ENCODE results near the gene CHAF1A. TPM values are rescaled to one million over a fixed set of nuclear protein-coding genes. Genes with fewer than 3 reads are reported as not detected.

Gene CHAF1A
- total and polyA plus RNA-seq, 5 experiments from 2014 or later = 1.7 to 10.9 (median 2.4) TPM

GRCh38 chr19:4423416-4424126 is 21.1 kb downstream of the CHAF1A start:
- H3K27me3 Mint-ChIP-seq = no peaks in the 10 kb centered on the region
- no peaks in the 10 kb centered on the region for H3K9me3 Mint-ChIP-seq
- no peak overlapping the region for H3K4me3 Mint-ChIP-seq
- H3K4me1 Mint-ChIP-seq = peaks cover 0 to 2% (median 0%) of the 10 kb centered on the region in 4 donors
- no peak for ATAC-seq
- H3K36me3 Mint-ChIP-seq = peaks cover 0 to 10% (median 1%) of the 10 kb centered on the region in 3 donors
- POLR2A ChIA-PET = no interaction called here
- peak overlapping the region in 1 of 10 donors; percentile 13 for H3K27ac Mint-ChIP-seq
- DNase-seq = no peak

GRCh38 chr19:4425537-4425936 is 23.1 kb downstream of the CHAF1A start:
- no peaks in the 10 kb centered on the region for H3K27me3 Mint-ChIP-seq
- H3K4me1 Mint-ChIP-seq = peaks cover 0 to 3% (median 1%) of the 10 kb centered on the region in 4 donors
- H3K9me3 Mint-ChIP-seq = no peaks in the 10 kb centered on the region
- H3K4me3 Mint-ChIP-seq = no peak overlapping the region
- ATAC-seq (no peak), DNase-seq (peak in 1 of 10 donors; percentile 52)
- H3K36me3 Mint-ChIP-seq = peaks cover 0 to 25% (median 1%) of the 10 kb centered on the region in 3 donors
- peak overlapping the region in 2 of 10 donors; percentile 17 to 34 for H3K27ac Mint-ChIP-seq
- POLR2A ChIA-PET = no interaction called here

- Mint-ChIP-seq H3K27ac (peak overlapping the region in 1 of 10 donors; percentile 34), H3K4me1 (peaks cover 0 to 17% (median 0%) of the 10 kb centered on the region in 4 donors), H3K36me3 (peaks cover 0 to 29% (median 1%) of the 10 kb centered on the region in 3 donors), H3K9me3 (no peaks in the 10 kb centered on the region), H3K27me3 (peaks cover 0 to 2% (median 0%) of the 10 kb centered on the region in 5 donors), H3K4me3 (peak overlapping the region in 1 of 10 donors; percentile 38)
- POLR2A ChIA-PET = no interaction called here
- DNase-seq (no peak), ATAC-seq (no peak)
Measured at GRCh38 chr19:4428326-4428975, 26.0 kb downstream of the CHAF1A start.

GRCh38 chr19:4429256-4429655 is 26.8 kb downstream of the CHAF1A start:
- no peak for DNase-seq
- no peak for ATAC-seq
- Mint-ChIP-seq H3K27me3 (peaks cover 0 to 2% (median 0%) of the 10 kb centered on the region in 5 donors), H3K4me3 (no peak overlapping the region), H3K4me1 (peaks cover 0 to 17% (median 0%) of the 10 kb centered on the region in 4 donors), H3K27ac (peak overlapping the region in 1 of 10 donors; percentile 34), H3K9me3 (no peaks in the 10 kb centered on the region), H3K36me3 (peaks cover 0 to 25% (median 1%) of the 10 kb centered on the region in 3 donors)
- POLR2A ChIA-PET = no interaction called here

- no peak overlapping the region for H3K4me3 Mint-ChIP-seq
- H3K27me3 Mint-ChIP-seq = peaks cover 0 to 2% (median 0%) of the 10 kb centered on the region in 5 donors
- DNase-seq (no peak), ATAC-seq (no peak)
- POLR2A ChIA-PET = no interaction called here
- H3K9me3 Mint-ChIP-seq = no peaks in the 10 kb centered on the region
- peaks cover 0 to 30% (median 1%) of the 10 kb centered on the region in 3 donors for H3K36me3 Mint-ChIP-seq
- peaks cover 0 to 17% (median 1%) of the 10 kb centered on the region in 4 donors for H3K4me1 Mint-ChIP-seq
- no peak overlapping the region for H3K27ac Mint-ChIP-seq
Measured at GRCh38 chr19:4429771-4430171, 27.3 kb downstream of the CHAF1A start.

- Mint-ChIP-seq H3K4me1 (peaks cover 0 to 17% (median 2%) of the 10 kb centered on the region in 4 donors), H3K36me3 (peaks cover 0 to 29% (median 1%) of the 10 kb centered on the region in 3 donors), H3K9me3 (no peaks in the 10 kb centered on the region), H3K27ac (no peak overlapping the region), H3K27me3 (peaks cover 0 to 2% (median 0%) of the 10 kb centered on the region in 5 donors), H3K4me3 (no peak overlapping the region)
- POLR2A ChIA-PET = no interaction called here
- no peak for DNase-seq
- ATAC-seq = no peak
Measured at GRCh38 chr19:4430760-4431159, 28.3 kb downstream of the CHAF1A start.

- H3K4me3 Mint-ChIP-seq = no peak overlapping the region
- no peak for ATAC-seq
- H3K4me1 Mint-ChIP-seq = peaks cover 0 to 17% (median 2%) of the 10 kb centered on the region in 4 donors
- no peak for DNase-seq
- H3K27ac Mint-ChIP-seq = no peak overlapping the region
- peaks cover 0 to 26% (median 1%) of the 10 kb centered on the region in 3 donors for H3K36me3 Mint-ChIP-seq
- peaks cover 0 to 2% (median 0%) of the 10 kb centered on the region in 5 donors for H3K27me3 Mint-ChIP-seq
- no peaks in the 10 kb centered on the region for H3K9me3 Mint-ChIP-seq
- POLR2A ChIA-PET = no interaction called here
Measured at GRCh38 chr19:4431296-4431695, 28.9 kb downstream of the CHAF1A start.

GRCh38 chr19:4431808-4432674 is 29.6 kb downstream of the CHAF1A start:
- H3K4me1 Mint-ChIP-seq = peaks cover 0 to 17% (median 2%) of the 10 kb centered on the region in 4 donors
- peak overlapping the region in 1 of 10 donors; percentile 51 for H3K27ac Mint-ChIP-seq
- H3K4me3 Mint-ChIP-seq = peak overlapping the region in 1 of 10 donors; percentile 68
- no peaks in the 10 kb centered on the region for H3K9me3 Mint-ChIP-seq
- ATAC-seq = no peak
- POLR2A ChIA-PET = no interaction called here
- H3K36me3 Mint-ChIP-seq = peaks cover 0 to 26% (median 1%) of the 10 kb centered on the region in 3 donors
- peak in 1 of 10 donors; percentile 4 for DNase-seq
- peaks cover 0 to 2% (median 0%) of the 10 kb centered on the region in 5 donors for H3K27me3 Mint-ChIP-seq

- peaks cover 0 to 2% (median 0%) of the 10 kb centered on the region in 5 donors for H3K27me3 Mint-ChIP-seq
- peak in 1 of 10 donors; percentile 41 for DNase-seq
- POLR2A ChIA-PET = interaction anchor here (0.7 kb wide), 1 partner anchor 107 kb away, joined by 4 read pairs; no protein-coding TSS in a partner anchor
- H3K36me3 Mint-ChIP-seq = peaks cover 0 to 26% (median 1%) of the 10 kb centered on the region in 3 donors
- no peak for ATAC-seq
- no peaks in the 10 kb centered on the region for H3K9me3 Mint-ChIP-seq
- H3K27ac Mint-ChIP-seq = peak overlapping the region in 1 of 10 donors; percentile 67
- H3K4me3 Mint-ChIP-seq = no peak overlapping the region
- peaks cover 0 to 17% (median 2%) of the 10 kb centered on the region in 4 donors for H3K4me1 Mint-ChIP-seq
Measured at GRCh38 chr19:4432918-4433506, 30.6 kb downstream of the CHAF1A start.

GRCh38 chr19:4434391-4434790 is 32.0 kb downstream of the CHAF1A start:
- POLR2A ChIA-PET = no interaction called here
- no peak overlapping the region for H3K4me3 Mint-ChIP-seq
- DNase-seq (no peak), ATAC-seq (no peak)
- no peaks in the 10 kb centered on the region for H3K9me3 Mint-ChIP-seq
- H3K27ac Mint-ChIP-seq = peak overlapping the region in 1 of 10 donors; percentile 14
- peaks cover 0 to 23% (median 1%) of the 10 kb centered on the region in 3 donors for H3K36me3 Mint-ChIP-seq
- H3K4me1 Mint-ChIP-seq = peaks cover 0 to 17% (median 2%) of the 10 kb centered on the region in 4 donors
- H3K27me3 Mint-ChIP-seq = peaks cover 0 to 2% (median 0%) of the 10 kb centered on the region in 5 donors

GRCh38 chr19:4436231-4436630 is 33.8 kb downstream of the CHAF1A start:
- DNase-seq (no peak), ATAC-seq (no peak)
- Mint-ChIP-seq H3K4me3 (no peak overlapping the region), H3K36me3 (peaks cover 0 to 12% (median 1%) of the 10 kb centered on the region in 3 donors), H3K4me1 (peaks cover 0 to 10% (median 2%) of the 10 kb centered on the region in 4 donors), H3K9me3 (no peaks in the 10 kb centered on the region), H3K27ac (no peak overlapping the region), H3K27me3 (no peaks in the 10 kb centered on the region)
- POLR2A ChIA-PET = no interaction called here

- no peak overlapping the region for H3K27ac Mint-ChIP-seq
- no peak overlapping the region for H3K4me3 Mint-ChIP-seq
- ATAC-seq = no peak
Measured at GRCh38 chr19:4437103-4437502, 34.7 kb downstream of the CHAF1A start.

More at GRCh38 chr19:4437103-4437502, 34.7 kb downstream of the CHAF1A start:
- DNase-seq = peak in 1 of 10 donors; percentile 18
- peaks cover 1 to 4% (median 3%) of the 10 kb centered on the region in 4 donors for H3K4me1 Mint-ChIP-seq
- H3K27me3 Mint-ChIP-seq = no peaks in the 10 kb centered on the region
- POLR2A ChIA-PET = no interaction called here
- no peaks in the 10 kb centered on the region for H3K9me3 Mint-ChIP-seq
- peaks cover 0 to 10% (median 1%) of the 10 kb centered on the region in 3 donors for H3K36me3 Mint-ChIP-seq
